DOHH2 (cell line): ENCODE data around the gene ASRGL1.

Source experiments
- CTCF ChIP-seq: fragments of 200-600 bp; sonication (generic); IDR thresholded peaks from one replicate; pipeline ENCODE4 v1.5.1; 2014; ENCODE audit warnings: antibody characterized with exemption, mild to moderate bottlenecking, low read depth, low read length; ENCODE audit not compliant: poor library complexity, severe bottlenecking
- EZH2phosphoT487 ChIP-seq: fragments of 200-600 bp; sonication (generic); IDR thresholded peaks from 2 replicates; pipeline ENCODE4 v1.6.1; 2017; ENCODE audit warnings: borderline replicate concordance, mild to moderate bottlenecking, antibody characterized with exemption, low read length, moderate library complexity, mixed read lengths

GRCh38 chr11:62306227-62306626 lies 31.0 kb upstream of the ASRGL1 start:
- TF ChIP-seq CTCF: no peak
- TF ChIP-seq EZH2phosphoT487: no peak
